Measurements from ENCODE around the gene NEAT1. TPM values are rescaled to one million over a fixed set of nuclear protein-coding genes. Genes with fewer than 3 reads are reported as not detected.

Gene NEAT1
- total and polyA plus RNA-seq, 4 donors = 239 to 1,734 (median 1,437) TPM

GRCh38 chr11:65473278-65473860, 50.8 kb downstream of the NEAT1 start:
- Histone ChIP-seq H3K4me1 (ENCODE audit: control insufficient read depth in 1 of 2, insufficient read depth in 2 of 2, low read length in 2 of 2) (no peaks in the 10 kb centered on the region), H3K27ac (ENCODE audit: low read depth in 1 of 2, low read length in 2 of 2) (peak overlapping the region in 1 of 2 donors; percentile 68), H3K27me3 (ENCODE audit: control insufficient read depth in 1 of 2, insufficient read depth in 2 of 2, low read length in 1 of 2) (no peaks in the 10 kb centered on the region), H3K36me3 (ENCODE audit: control insufficient read depth in 1 of 2, insufficient read depth in 2 of 2, low read length in 1 of 2) (no peaks in the 10 kb centered on the region), H3K4me3 (ENCODE audit: low read length in 2 of 2) (no peak overlapping the region), H3K9me3 (ENCODE audit: control insufficient read depth, low read length) (no peaks in the 10 kb centered on the region)
- 80 to 85% methylated on average over 7 of the region's 7 CpGs for WGBS, 2 donors
- intact Hi-C loops (cut with DNase I) = loop anchor here (5.0 kb wide), 1 partner anchor 34 kb away; no protein-coding TSS in a partner anchor
- DNase-seq = no peak
- no peak for ATAC-seq (ENCODE audit: low FRiP score)

- Histone ChIP-seq H3K27ac (ENCODE audit: low read depth in 1 of 2, low read length in 2 of 2) (no peak overlapping the region), H3K9me3 (ENCODE audit: control insufficient read depth, low read length) (no peaks in the 10 kb centered on the region), H3K36me3 (ENCODE audit: control insufficient read depth in 1 of 2, insufficient read depth in 2 of 2, low read length in 1 of 2) (no peaks in the 10 kb centered on the region), H3K27me3 (ENCODE audit: control insufficient read depth in 1 of 2, insufficient read depth in 2 of 2, low read length in 1 of 2) (no peaks in the 10 kb centered on the region), H3K4me1 (ENCODE audit: control insufficient read depth in 1 of 2, insufficient read depth in 2 of 2, low read length in 2 of 2) (no peaks in the 10 kb centered on the region), H3K4me3 (ENCODE audit: low read length in 2 of 2) (no peak overlapping the region)
- 89 to 93% methylated on average over 3 of the region's 3 CpGs for WGBS, 2 donors
- ATAC-seq (ENCODE audit: low FRiP score) = no peak
- intact Hi-C loops (cut with DNase I) = loop anchor here (5.0 kb wide), 1 partner anchor 32 kb away; no protein-coding TSS in a partner anchor
- peak in 1 of 2 donors; percentile 35 for DNase-seq
Observed at GRCh38 chr11:65474864-65475263, 52.3 kb downstream of the NEAT1 start.

GRCh38 chr11:65476632-65477148, 54.1 kb downstream of the NEAT1 start:
- no peaks in the 10 kb centered on the region for H3K27me3 ChIP-seq (ENCODE audit: control insufficient read depth in 1 of 2, insufficient read depth in 2 of 2, low read length in 1 of 2)
- peak in 1 of 2 donors; percentile 49 for DNase-seq
- peak overlapping the region; percentile 38 to 52 for H3K4me3 ChIP-seq (ENCODE audit: low read length in 2 of 2)
- 15 to 17% methylated on average over 10 of the region's 10 CpGs for WGBS, 2 donors
- peak overlapping the region; percentile 24 to 95 for H3K27ac ChIP-seq (ENCODE audit: low read depth in 1 of 2, low read length in 2 of 2)
- no peaks in the 10 kb centered on the region for H3K36me3 ChIP-seq (ENCODE audit: control insufficient read depth in 1 of 2, insufficient read depth in 2 of 2, low read length in 1 of 2)
- ATAC-seq (ENCODE audit: low FRiP score) = no peak
- H3K4me1 ChIP-seq (ENCODE audit: control insufficient read depth in 1 of 2, insufficient read depth in 2 of 2, low read length in 2 of 2) = no peaks in the 10 kb centered on the region
- intact Hi-C loops (cut with DNase I) = no loop called here
- H3K9me3 ChIP-seq (ENCODE audit: control insufficient read depth, low read length) = no peaks in the 10 kb centered on the region

GRCh38 chr11:65477149-65477965, 54.8 kb downstream of the NEAT1 start:
- H3K27ac ChIP-seq (ENCODE audit: low read depth in 1 of 2, low read length in 2 of 2) = peak overlapping the region; percentile 86 to 95
- 0 to 1% methylated on average over 50 to 60 of the region's 60 CpGs for WGBS, 2 donors
- no peaks in the 10 kb centered on the region for H3K9me3 ChIP-seq (ENCODE audit: control insufficient read depth, low read length)
- no peaks in the 10 kb centered on the region for H3K36me3 ChIP-seq (ENCODE audit: control insufficient read depth in 1 of 2, insufficient read depth in 2 of 2, low read length in 1 of 2)
- peak overlapping the region; percentile 38 to 52 for H3K4me3 ChIP-seq (ENCODE audit: low read length in 2 of 2)
- ATAC-seq (ENCODE audit: low FRiP score) (peak; percentile 92), DNase-seq (peak; percentile 99)
- no peaks in the 10 kb centered on the region for H3K27me3 ChIP-seq (ENCODE audit: control insufficient read depth in 1 of 2, insufficient read depth in 2 of 2, low read length in 1 of 2)
- H3K4me1 ChIP-seq (ENCODE audit: control insufficient read depth in 1 of 2, insufficient read depth in 2 of 2, low read length in 2 of 2) = no peaks in the 10 kb centered on the region
- intact Hi-C loops (cut with DNase I) = no loop called here

- Histone ChIP-seq H3K4me1 (ENCODE audit: control insufficient read depth in 1 of 2, insufficient read depth in 2 of 2, low read length in 2 of 2) (no peaks in the 10 kb centered on the region), H3K27ac (ENCODE audit: low read depth in 1 of 2, low read length in 2 of 2) (peak overlapping the region; percentile 98 to 99), H3K36me3 (ENCODE audit: control insufficient read depth in 1 of 2, insufficient read depth in 2 of 2, low read length in 1 of 2) (no peaks in the 10 kb centered on the region), H3K9me3 (ENCODE audit: control insufficient read depth, low read length) (no peaks in the 10 kb centered on the region), H3K4me3 (ENCODE audit: low read length in 2 of 2) (no peak overlapping the region), H3K27me3 (ENCODE audit: control insufficient read depth in 1 of 2, insufficient read depth in 2 of 2, low read length in 1 of 2) (no peaks in the 10 kb centered on the region)
- intact Hi-C loops (cut with DNase I) = no loop called here
- DNase-seq = peak; percentile 79 to 89
- WGBS, 2 donors = 16 to 19% methylated on average over 33 of the region's 33 CpGs
- ATAC-seq (ENCODE audit: low FRiP score) = peak; percentile 60
Observed at GRCh38 chr11:65478388-65479183, 56.0 kb downstream of the NEAT1 start.

- no peak overlapping the region for H3K4me3 ChIP-seq (ENCODE audit: low read length in 2 of 2)
- H3K27ac ChIP-seq (ENCODE audit: low read depth in 1 of 2, low read length in 2 of 2) = peak overlapping the region; percentile 98 to 99
- DNase-seq (peak; percentile 67 to 82), ATAC-seq (ENCODE audit: low FRiP score) (peak; percentile 66)
- H3K4me1 ChIP-seq (ENCODE audit: control insufficient read depth in 1 of 2, insufficient read depth in 2 of 2, low read length in 2 of 2) = no peaks in the 10 kb centered on the region
- H3K27me3 ChIP-seq (ENCODE audit: control insufficient read depth in 1 of 2, insufficient read depth in 2 of 2, low read length in 1 of 2) = no peaks in the 10 kb centered on the region
- H3K36me3 ChIP-seq (ENCODE audit: control insufficient read depth in 1 of 2, insufficient read depth in 2 of 2, low read length in 1 of 2) = no peaks in the 10 kb centered on the region
- WGBS, 2 donors = 17 to 20% methylated on average over 11 of the region's 11 CpGs
- intact Hi-C loops (cut with DNase I) = no loop called here
- no peaks in the 10 kb centered on the region for H3K9me3 ChIP-seq (ENCODE audit: control insufficient read depth, low read length)
Observed at GRCh38 chr11:65479184-65480145, 56.9 kb downstream of the NEAT1 start.

- DNase-seq (peak; percentile 21 to 22), ATAC-seq (ENCODE audit: low FRiP score) (no peak)
- Histone ChIP-seq H3K27ac (ENCODE audit: low read depth in 1 of 2, low read length in 2 of 2) (peak overlapping the region in 1 of 2 donors; percentile 37), H3K4me1 (ENCODE audit: control insufficient read depth in 1 of 2, insufficient read depth in 2 of 2, low read length in 2 of 2) (no peaks in the 10 kb centered on the region), H3K9me3 (ENCODE audit: control insufficient read depth, low read length) (no peaks in the 10 kb centered on the region), H3K27me3 (ENCODE audit: control insufficient read depth in 1 of 2, insufficient read depth in 2 of 2, low read length in 1 of 2) (no peaks in the 10 kb centered on the region), H3K4me3 (ENCODE audit: low read length in 2 of 2) (no peak overlapping the region), H3K36me3 (ENCODE audit: control insufficient read depth in 1 of 2, insufficient read depth in 2 of 2, low read length in 1 of 2) (no peaks in the 10 kb centered on the region)
- intact Hi-C loops (cut with DNase I) = no loop called here
- WGBS, 2 donors = 96 to 97% methylated on average over 2 of the region's 2 CpGs
Observed at GRCh38 chr11:65482306-65482850, 59.8 kb downstream of the NEAT1 start.
